ENCODE data around the gene CHRNA1. TPM values are rescaled to one million over a fixed set of nuclear protein-coding genes. Genes with fewer than 3 reads are reported as not detected.

The CHRNA1 gene
- total RNA-seq, 1 experiment from 2014 or later, result not detected

- peaks cover 62 to 71% of the 10 kb centered on the region in 2 experiments for H3K4me1 Mint-ChIP-seq
- DNase-seq, result no peak
- WGBS (ENCODE audit: extremely low coverage, insufficient read length, low lambda C conversion rate), result no CpG with 5 or more reads among the region's 7 CpGs
Measured at GRCh38 chr2:174780856-174781255, 16.6 kb upstream of the CHRNA1 start.

More at GRCh38 chr2:174780856-174781255, 16.6 kb upstream of the CHRNA1 start:
- no peak overlapping the region for H3K9ac ChIP-seq (ENCODE audit: extremely low read depth, insufficient read length, low read length)
- Mint-ChIP-seq H3K27ac (peak overlapping the region in 1 of 3 experiments; percentile 65; a peak in 1 of 7 replicates), H3K4me3 (no peak overlapping the region), H3K9me3 (no peaks in the 10 kb centered on the region), H3K36me3 (ENCODE audit: insufficient read depth in 1 of 3, low read depth in 3 of 3) (no peaks in the 10 kb centered on the region), H3K27me3 (ENCODE audit: low read depth) (peaks cover 5% of the 10 kb centered on the region)
- H2BK12ac ChIP-seq (ENCODE audit: insufficient read length, low read depth, low read length), result no peak overlapping the region
- no peak overlapping the region for H4K91ac ChIP-seq (ENCODE audit: insufficient read length, low read depth, low read length)
- H4K5ac ChIP-seq (ENCODE audit: insufficient read length, low read depth, low read length), result no peak overlapping the region
- no peak overlapping the region for H2AFZ ChIP-seq (ENCODE audit: low read length)
- no peaks in the 10 kb centered on the region for H3K79me2 ChIP-seq (ENCODE audit: insufficient read depth, low read length)
- no peak overlapping the region for H3K27ac ChIP-seq (ENCODE audit: insufficient read length, low read depth, low read length)
- no peak overlapping the region for H3K18ac ChIP-seq (ENCODE audit: insufficient read length, low read depth, low read length)
- no peaks in the 10 kb centered on the region for H3K23me2 ChIP-seq (ENCODE audit: insufficient read length, low read depth, low read length, poor library complexity, severe bottlenecking)
- H3T11ph ChIP-seq (ENCODE audit: low read length), result no peak overlapping the region
- no peak overlapping the region for H2AK5ac ChIP-seq (ENCODE audit: insufficient read length, low read length)
- H2BK120ac ChIP-seq (ENCODE audit: low read depth, low read length, poor library complexity, severe bottlenecking), result no peak overlapping the region
- H4K8ac ChIP-seq (replicated peaks; ENCODE audit: insufficient read length, low read depth, low read length), result no peak overlapping the region
- TF ChIP-seq, protein P1, sequence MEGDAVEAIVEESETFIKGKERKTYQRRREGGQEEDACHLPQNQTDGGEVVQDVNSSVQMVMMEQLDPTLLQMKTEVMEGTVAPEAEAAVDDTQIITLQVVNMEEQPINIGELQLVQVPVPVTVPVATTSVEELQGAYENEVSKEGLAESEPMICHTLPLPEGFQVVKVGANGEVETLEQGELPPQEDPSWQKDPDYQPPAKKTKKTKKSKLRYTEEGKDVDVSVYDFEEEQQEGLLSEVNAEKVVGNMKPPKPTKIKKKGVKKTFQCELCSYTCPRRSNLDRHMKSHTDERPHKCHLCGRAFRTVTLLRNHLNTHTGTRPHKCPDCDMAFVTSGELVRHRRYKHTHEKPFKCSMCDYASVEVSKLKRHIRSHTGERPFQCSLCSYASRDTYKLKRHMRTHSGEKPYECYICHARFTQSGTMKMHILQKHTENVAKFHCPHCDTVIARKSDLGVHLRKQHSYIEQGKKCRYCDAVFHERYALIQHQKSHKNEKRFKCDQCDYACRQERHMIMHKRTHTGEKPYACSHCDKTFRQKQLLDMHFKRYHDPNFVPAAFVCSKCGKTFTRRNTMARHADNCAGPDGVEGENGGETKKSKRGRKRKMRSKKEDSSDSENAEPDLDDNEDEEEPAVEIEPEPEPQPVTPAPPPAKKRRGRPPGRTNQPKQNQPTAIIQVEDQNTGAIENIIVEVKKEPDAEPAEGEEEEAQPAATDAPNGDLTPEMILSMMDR (conservative IDR thresholded peaks at IDR 0.05), result no peak
- no peaks in the 10 kb centered on the region for H4K20me1 ChIP-seq (ENCODE audit: control insufficient read depth, insufficient read depth, insufficient read length)
- H2BK20ac ChIP-seq (ENCODE audit: low read depth, low read length, poor library complexity, severe bottlenecking), result no peak overlapping the region
- no peak overlapping the region for H2BK15ac ChIP-seq (ENCODE audit: low read depth, low read length)
- H3K23ac ChIP-seq (ENCODE audit: insufficient read length, low read depth, low read length), result no peak overlapping the region
- H3K4me2 ChIP-seq (ENCODE audit: insufficient read depth, insufficient read length, low read length), result no peak overlapping the region
- H3K4ac ChIP-seq (ENCODE audit: low read depth, low read length), result no peak overlapping the region
- no peak overlapping the region for H3K14ac ChIP-seq (ENCODE audit: insufficient read depth, low read length)
- H3K56ac ChIP-seq (ENCODE audit: insufficient read length, low read depth, low read length), result no peak overlapping the region
- no peaks in the 10 kb centered on the region for H3K9me3 ChIP-seq (ENCODE audit: control insufficient read depth, low read depth, low read length)
- no peak overlapping the region for H2BK5ac ChIP-seq (ENCODE audit: insufficient read length, low read length)
- H3K79me1 ChIP-seq (ENCODE audit: insufficient read depth, low read depth, low read length, poor library complexity, severe bottlenecking), result no peaks in the 10 kb centered on the region
- no peaks in the 10 kb centered on the region for H3K27me3 ChIP-seq (ENCODE audit: insufficient read depth, low read length)
- peaks cover 4% of the 10 kb centered on the region; the same call in 1 of the 2 replicates for H3K4me1 ChIP-seq (ENCODE audit: insufficient read depth, low read length)

Measured in H9 (cell line).